Measurements from ENCODE around the gene TBCE. TPM values are rescaled to one million over a fixed set of nuclear protein-coding genes. Genes with fewer than 3 reads are reported as not detected.

Gene TBCE, protein sequence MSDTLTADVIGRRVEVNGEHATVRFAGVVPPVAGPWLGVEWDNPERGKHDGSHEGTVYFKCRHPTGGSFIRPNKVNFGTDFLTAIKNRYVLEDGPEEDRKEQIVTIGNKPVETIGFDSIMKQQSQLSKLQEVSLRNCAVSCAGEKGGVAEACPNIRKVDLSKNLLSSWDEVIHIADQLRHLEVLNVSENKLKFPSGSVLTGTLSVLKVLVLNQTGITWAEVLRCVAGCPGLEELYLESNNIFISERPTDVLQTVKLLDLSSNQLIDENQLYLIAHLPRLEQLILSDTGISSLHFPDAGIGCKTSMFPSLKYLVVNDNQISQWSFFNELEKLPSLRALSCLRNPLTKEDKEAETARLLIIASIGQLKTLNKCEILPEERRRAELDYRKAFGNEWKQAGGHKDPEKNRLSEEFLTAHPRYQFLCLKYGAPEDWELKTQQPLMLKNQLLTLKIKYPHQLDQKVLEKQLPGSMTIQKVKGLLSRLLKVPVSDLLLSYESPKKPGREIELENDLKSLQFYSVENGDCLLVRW
- 12.6 and 23.3 TPM in 2 replicates for total RNA-seq

DNA sequence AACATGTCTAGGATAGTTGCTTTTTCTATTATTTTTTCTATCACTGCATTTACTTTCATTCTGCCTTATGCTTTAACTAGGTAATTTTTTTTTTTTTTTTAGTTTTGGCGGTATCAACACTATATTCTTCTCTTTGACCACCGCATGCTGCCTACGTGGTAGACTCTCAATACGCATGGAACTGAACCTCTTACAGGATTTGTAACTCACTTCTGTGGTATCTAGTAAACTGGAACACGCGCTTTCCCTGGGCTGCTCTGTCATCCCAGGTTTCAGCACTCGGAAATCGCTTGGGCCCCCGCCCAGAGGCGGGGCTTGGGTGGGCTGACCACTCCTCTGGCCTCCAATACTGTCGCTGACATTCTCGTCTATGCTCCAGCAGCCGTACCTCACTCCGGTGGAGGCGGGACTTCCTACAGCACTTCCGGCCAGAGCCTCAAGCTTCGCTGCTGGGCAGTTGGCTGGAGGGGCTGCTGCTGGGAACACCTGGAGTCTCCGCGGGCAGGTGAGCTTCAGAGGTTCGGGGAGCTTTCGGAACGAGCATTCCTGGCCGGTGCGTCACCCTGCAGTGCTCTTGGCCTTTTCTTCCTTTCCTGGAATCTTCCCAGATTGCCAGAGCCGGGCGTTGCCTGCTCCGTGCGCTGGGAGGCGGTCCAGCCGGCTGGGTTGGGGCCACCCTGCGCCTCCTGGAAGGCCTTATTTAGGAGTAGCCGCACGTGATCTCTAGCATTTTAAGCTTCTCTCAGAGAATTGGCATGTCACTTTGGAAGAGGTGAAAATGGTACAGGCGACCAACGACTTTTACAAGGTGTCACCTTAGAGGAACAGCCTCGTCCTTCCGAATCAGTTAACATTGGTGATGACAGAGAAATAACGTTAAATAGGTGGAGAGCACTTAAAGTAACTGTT is at the start of gene TBCE:
Gene TBCE (plus strand): TSS at position 428 of the 909 bp plus-strand sequence. CDS start 12,623 bp downstream, outside the sequence.

DNA sequence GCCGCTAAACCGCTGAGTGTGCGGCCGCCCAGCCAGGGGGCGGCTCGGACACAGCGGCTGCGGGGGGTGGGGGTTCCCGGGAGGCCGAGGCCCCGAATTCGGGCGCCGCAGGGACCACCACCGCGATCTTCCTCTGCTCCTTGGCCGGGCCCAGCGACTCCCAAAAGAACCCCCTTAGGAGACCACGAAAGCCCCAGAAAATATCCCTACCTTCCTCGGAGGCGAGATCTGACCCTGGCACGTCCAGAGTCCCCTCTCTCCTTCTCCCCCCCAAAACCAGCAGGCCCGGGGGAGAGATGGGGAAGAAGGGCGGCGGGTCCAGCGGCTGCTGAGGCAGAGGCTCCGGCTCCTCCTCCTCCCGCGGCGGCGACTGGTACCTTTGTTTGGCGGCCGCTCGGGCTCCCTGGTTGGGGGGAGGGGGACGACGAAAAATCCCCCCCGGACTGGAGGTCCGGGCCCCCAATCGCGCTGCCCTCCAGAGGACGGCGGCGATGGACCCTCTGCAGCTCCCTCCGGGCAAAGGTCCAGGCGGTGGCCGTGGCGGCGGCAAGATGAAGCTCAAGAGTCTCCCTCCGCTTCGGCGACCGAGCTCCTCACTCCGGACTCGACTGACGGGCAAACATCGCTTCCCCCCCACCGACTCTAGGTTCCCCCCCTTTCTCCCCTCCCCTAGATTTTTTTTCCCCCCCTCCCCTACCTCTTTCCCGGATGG is 39.5 kb upstream of the TBCE start, which contains the start of gene ARID4B:
Gene ARID4B (minus strand): TSS at position 621 of the 712 bp plus-strand sequence. CDS start 1,260 bp downstream, outside the sequence.

DNA sequence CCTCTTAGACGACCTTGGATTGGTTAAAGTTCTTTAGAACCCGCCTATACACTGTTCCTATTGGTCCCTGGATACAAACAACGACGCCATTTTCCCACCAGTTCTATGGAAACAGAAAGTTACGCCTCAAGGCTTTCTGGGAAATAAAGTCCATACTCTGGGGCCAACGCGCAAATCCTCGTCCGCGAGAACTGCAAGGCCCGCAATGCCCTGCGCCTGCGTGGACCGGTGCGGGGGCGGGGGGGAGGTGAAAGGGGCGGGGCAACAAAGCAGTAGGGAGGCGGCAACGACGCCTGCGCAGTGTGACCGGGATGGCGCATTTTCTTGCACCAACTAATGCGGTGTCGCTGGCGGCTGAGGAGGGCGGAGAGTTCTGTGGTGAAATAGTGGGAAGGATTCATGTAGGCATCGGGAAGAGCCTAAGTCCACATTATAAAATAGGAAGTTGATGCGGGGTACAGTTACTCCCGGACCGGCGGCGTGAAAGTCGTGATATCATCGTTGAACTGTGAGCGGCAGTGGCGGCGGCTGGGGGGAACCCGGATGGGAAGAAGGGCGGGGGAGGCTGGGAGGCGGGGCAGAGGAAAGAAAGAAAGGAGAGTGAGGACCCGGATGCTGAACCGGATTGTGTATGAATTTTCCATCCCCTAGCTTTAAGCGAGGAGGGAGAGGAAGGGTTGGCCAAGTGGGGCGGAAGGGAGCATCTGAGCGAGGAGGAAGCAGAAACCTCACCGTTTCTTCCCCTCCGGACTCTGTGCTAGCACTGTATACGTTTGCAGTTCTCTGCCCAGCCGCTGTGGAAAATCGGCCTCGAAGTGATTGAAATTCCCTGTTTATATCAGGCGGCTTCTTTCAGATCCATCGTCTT is 38.7 kb upstream of the TBCE start, which contains the start of gene GGPS1:
Gene GGPS1 (plus strand): TSS at position 300 of the 868 bp plus-strand sequence. CDS start 6,695 bp downstream, outside the sequence.

Other genes with a start within 250 kb of the TBCE start
- gene TOMM20, start 238.6 kb upstream of the TBCE start, total RNA-seq = 40.8 and 56.4 TPM in 2 replicates
- 38.2 and 43.6 TPM in 2 replicates for gene RBM34, start 206.2 kb upstream of the TBCE start, total RNA-seq
- gene ARID4B, start 39.2 kb upstream of the TBCE start, total RNA-seq = 32.2 and 74.3 TPM in 2 replicates
- 10.7 and 21.8 TPM in 2 replicates for gene GGPS1, start 38.9 kb upstream of the TBCE start, total RNA-seq
- gene B3GALNT2, start 137.0 kb downstream of the TBCE start, total RNA-seq = 31.9 and 60.2 TPM in 2 replicates